ENCODE data around the gene ZNF662. TPM values are rescaled to one million over a fixed set of nuclear protein-coding genes. Genes with fewer than 3 reads are reported as not detected.

Gene ZNF662
- total and polyA plus RNA-seq, 2 of the 8 experiments (the other 6 are each of a cell fraction or from before 2014, with no cell fraction given): 0.03 TPM; not detected in 1

GRCh38 chr3:42901073-42901415, 4.9 kb upstream of the ZNF662 start (continued):
- TF ChIP-seq CHD7 (IDR thresholded peaks at IDR 0.05; ENCODE audit: insufficient replicate concordance, low read length): no peak
- no peak for TF ChIP-seq SRF (IDR thresholded peaks at IDR 0.05; ENCODE audit: low read depth, low read length)
- TF ChIP-seq RBBP5 (IDR thresholded peaks at IDR 0.05; ENCODE audit: borderline replicate concordance, low read depth, low read length): no peak
- TF ChIP-seq GTF2F1 (IDR thresholded peaks at IDR 0.05; ENCODE audit: borderline replicate concordance, low read depth, low read length): no peak
- no peak for TF ChIP-seq POLR2AphosphoS5 (IDR thresholded peaks at IDR 0.05; ENCODE audit: low read depth, low read length)
- TF ChIP-seq SUZ12 (IDR thresholded peaks at IDR 0.05; ENCODE audit: low read length): no peak
